ENCODE results near the gene DLX5.

Gene DLX5

GRCh38 chr7:96989859-96990317 lies 34.7 kb downstream of the DLX5 start:
- no peak for DNase-seq

GRCh38 chr7:96989241-96989858 lies 35.3 kb downstream of the DLX5 start:
- no peak for DNase-seq

GRCh38 chr7:96987719-96988118 lies 36.9 kb downstream of the DLX5 start:
- DNase-seq, result no peak

- DNase-seq, result no peak
Observed at GRCh38 chr7:96986901-96987300, 37.7 kb downstream of the DLX5 start.

GRCh38 chr7:96985992-96986391 lies 38.6 kb downstream of the DLX5 start:
- DNase-seq, result no peak

GRCh38 chr7:96982586-96982985 lies 42.0 kb downstream of the DLX5 start:
- DNase-seq, result no peak

- no peak for DNase-seq
Observed at GRCh38 chr7:96979551-96980276, 44.9 kb downstream of the DLX5 start.

GRCh38 chr7:96977445-96977844 lies 47.2 kb downstream of the DLX5 start:
- DNase-seq, result no peak

- DNase-seq, result no peak
Observed at GRCh38 chr7:96976106-96976505, 48.5 kb downstream of the DLX5 start.

GRCh38 chr7:96973986-96974385 lies 50.6 kb downstream of the DLX5 start:
- no peak for DNase-seq

- no peak for DNase-seq
Observed at GRCh38 chr7:96970739-96971138, 53.9 kb downstream of the DLX5 start.
